Cardiac fibroblast (primary cell): Measurements from ENCODE around the gene DDX27.

ENCODE experiments used
- DNase-seq, 2 donors: peaks; one replicate each; pipeline versions ENCODE4 v3.0.0 to v3.0.0-alpha.2; 2010; ENCODE audit warnings: low read depth in 2 of 2
- H3K4me3 ChIP-seq, 2 donors: replicated peaks in 1 of 2; 1 replicate in 1 of 2; 2 replicates in 1 of 2; pipeline ENCODE4 v1.5.1; 2011; ENCODE audit warnings: low read depth in 2 of 2, low read length in 2 of 2, mild to moderate bottlenecking in 2 of 2, moderate library complexity in 1 of 2
- TF ChIP-seq, protein P1 (sequence below): IDR thresholded peaks from one replicate; pipeline ENCODE4 v1.5.1; 2011; ENCODE audit warnings: low read depth, mild to moderate bottlenecking, low read length, inconsistent platforms

Gene DDX27, protein sequence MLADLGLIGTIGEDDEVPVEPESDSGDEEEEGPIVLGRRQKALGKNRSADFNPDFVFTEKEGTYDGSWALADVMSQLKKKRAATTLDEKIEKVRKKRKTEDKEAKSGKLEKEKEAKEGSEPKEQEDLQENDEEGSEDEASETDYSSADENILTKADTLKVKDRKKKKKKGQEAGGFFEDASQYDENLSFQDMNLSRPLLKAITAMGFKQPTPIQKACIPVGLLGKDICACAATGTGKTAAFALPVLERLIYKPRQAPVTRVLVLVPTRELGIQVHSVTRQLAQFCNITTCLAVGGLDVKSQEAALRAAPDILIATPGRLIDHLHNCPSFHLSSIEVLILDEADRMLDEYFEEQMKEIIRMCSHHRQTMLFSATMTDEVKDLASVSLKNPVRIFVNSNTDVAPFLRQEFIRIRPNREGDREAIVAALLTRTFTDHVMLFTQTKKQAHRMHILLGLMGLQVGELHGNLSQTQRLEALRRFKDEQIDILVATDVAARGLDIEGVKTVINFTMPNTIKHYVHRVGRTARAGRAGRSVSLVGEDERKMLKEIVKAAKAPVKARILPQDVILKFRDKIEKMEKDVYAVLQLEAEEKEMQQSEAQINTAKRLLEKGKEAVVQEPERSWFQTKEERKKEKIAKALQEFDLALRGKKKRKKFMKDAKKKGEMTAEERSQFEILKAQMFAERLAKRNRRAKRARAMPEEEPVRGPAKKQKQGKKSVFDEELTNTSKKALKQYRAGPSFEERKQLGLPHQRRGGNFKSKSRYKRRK

DNA sequence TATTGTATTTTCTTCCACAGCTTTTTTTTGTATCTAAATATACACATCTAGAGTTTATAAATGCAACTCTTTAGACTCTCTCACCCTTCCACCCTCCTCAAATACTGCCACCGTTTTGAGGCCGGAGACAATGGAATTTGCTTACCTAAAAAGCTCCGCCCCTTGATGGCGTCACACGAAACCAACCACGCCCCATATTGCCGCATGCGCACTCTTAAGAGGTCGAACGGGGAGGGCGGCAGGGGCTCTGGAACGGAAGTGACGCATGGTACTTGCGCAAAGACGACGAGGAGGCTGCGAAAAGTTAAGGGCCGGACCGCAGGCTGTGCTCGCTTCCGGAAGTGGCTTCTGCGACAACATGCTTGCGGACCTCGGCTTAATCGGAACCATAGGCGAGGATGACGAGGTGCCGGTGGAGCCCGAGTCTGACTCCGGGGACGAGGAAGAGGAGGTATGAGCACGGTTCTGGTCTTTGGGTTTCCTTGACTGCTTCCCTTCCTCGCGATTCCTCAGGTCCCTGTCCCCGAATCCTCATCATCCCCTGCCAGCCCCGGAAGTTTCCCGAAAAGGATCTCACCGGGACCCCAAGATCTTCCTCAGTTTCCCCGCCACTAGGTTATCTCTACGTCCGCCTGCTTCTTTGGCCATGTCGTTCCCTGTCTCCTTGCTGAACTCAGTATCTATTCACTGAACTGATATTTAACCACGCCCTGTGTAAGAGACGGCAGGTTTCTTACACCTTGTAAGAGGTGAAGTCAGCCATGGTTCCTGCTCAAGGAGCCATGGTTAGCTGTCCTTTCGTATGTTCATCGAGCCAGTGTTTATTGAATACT lies at the start of gene DDX27:
DDX27 (plus strand) TSS at position 326 of the 833 bp plus-strand sequence; CDS start at position 359, 33 bp downstream.
- TF ChIP-seq, protein P1, sequence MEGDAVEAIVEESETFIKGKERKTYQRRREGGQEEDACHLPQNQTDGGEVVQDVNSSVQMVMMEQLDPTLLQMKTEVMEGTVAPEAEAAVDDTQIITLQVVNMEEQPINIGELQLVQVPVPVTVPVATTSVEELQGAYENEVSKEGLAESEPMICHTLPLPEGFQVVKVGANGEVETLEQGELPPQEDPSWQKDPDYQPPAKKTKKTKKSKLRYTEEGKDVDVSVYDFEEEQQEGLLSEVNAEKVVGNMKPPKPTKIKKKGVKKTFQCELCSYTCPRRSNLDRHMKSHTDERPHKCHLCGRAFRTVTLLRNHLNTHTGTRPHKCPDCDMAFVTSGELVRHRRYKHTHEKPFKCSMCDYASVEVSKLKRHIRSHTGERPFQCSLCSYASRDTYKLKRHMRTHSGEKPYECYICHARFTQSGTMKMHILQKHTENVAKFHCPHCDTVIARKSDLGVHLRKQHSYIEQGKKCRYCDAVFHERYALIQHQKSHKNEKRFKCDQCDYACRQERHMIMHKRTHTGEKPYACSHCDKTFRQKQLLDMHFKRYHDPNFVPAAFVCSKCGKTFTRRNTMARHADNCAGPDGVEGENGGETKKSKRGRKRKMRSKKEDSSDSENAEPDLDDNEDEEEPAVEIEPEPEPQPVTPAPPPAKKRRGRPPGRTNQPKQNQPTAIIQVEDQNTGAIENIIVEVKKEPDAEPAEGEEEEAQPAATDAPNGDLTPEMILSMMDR: no peak
- peak within 1 kb of the TSS; percentile 72 to 77 for H3K4me3 ChIP-seq
- peak; percentile 100 for DNase-seq

DNA sequence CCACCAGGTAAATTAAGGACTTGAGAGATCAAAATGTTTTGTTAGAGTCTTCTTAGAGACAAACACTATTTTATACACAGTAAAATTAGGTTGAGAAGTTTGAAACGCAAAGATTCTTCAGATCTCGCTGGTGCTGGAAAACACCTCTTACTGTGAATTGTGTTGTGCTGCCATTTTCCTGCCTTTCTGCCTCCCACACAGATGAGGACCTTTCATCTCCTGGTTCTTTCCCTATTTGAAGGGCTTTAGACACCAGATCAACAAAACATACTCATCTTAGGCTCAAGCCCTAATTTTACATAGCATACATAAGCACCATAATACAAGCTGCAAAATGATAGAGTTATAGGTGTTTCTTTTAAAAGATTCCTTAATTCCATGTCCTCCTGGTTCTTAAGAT lies 49.7 kb upstream of the DDX27 start:
- DNase-seq: no peak
- H3K4me3 ChIP-seq: no peak overlapping the region
- TF ChIP-seq, protein P1: no peak

DNA sequence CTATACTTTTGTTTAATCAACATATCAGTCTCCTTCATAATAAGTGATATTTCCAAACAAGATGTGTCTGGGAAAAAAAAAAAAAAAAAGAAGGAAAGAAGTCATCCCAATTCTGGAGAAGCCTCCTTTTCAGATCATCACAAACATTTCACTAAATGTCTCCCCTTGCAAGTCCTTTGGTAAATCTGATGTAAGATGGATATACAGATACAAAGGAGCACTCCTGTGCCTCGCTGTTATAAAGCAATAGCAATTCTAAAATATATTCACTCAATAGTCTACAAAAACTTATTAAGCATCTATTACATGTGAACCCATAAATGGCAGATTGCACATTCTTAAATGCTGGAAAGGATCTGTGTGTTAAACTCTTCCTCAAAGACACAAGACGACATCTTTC lies 48.5 kb upstream of the DDX27 start:
- no peak for DNase-seq
- no peak overlapping the region for H3K4me3 ChIP-seq
- TF ChIP-seq, protein P1: no peak

DNA sequence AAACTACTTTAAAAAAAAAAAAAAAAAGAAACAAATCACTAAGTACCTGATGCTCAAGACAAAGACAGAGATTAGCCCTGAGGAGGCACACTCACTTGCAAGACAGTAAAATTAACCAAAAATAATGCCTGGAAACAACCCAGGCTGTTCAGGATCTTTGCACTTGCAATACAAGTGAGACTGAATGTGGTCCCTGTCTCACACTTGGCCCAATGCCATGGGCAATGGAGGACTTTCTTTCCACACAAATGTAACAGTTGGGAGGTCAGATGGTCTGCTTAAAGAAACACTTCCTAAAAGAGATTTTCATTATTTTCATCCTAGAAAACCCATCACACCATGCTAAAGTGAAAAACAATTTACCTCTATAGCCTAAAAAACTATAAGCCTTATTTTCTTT lies 47.3 kb upstream of the DDX27 start:
- DNase-seq: no peak
- TF ChIP-seq, protein P1: no peak
- H3K4me3 ChIP-seq: no peak overlapping the region

DNA sequence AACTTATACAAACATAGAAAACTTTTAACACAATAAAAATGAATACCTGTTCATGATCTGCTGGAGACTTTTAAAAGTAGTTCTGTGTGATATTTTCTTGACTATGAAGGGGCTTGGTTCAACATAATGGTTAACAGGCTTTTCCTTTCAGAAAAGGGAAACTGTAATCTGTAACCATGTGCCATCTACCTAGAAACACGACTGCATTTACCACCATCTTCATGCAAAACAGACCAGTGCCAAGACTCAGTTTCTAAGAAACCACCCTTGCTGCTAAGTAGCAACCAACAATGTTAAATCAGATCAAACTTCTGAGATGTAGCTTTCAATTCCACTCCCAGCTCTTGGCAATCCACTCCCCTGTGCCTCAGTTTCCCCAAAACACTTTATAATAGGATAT lies 46.8 kb upstream of the DDX27 start:
- DNase-seq: no peak
- no peak overlapping the region for H3K4me3 ChIP-seq
- TF ChIP-seq, protein P1: no peak

DNA sequence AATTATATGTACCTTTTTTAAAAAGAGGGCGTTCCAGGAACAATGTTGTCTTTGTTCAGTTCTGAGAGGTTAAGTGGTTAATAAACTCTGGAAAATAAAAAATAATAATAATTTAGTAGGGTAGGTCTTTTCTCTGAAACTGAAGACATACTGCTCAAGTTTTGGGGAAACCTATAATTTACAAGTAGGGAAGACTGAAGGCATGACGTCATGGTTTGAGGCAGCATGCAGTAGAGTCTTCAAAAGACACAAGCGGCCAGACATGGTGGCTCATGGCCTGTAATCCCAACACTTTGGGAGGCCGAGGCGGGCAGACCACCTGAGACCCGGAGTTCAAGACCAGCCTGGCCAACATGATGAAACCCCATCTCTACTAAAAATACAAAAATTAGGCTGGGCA lies 45.0 kb upstream of the DDX27 start:
- no peak for DNase-seq
- TF ChIP-seq, protein P1: no peak
- H3K4me3 ChIP-seq: no peak overlapping the region
